Measurements from ENCODE around the gene AHRR.
"Not testable (repeated sequence)": the region's sequence is repeated elsewhere in the genome, so short reads cannot be mapped to it uniquely, and the experiment has no call there.

AHRR gene

GRCh38 chr5:399296-400281, 78.1 kb downstream of the AHRR start:
- TF ChIP-seq, protein P1, sequence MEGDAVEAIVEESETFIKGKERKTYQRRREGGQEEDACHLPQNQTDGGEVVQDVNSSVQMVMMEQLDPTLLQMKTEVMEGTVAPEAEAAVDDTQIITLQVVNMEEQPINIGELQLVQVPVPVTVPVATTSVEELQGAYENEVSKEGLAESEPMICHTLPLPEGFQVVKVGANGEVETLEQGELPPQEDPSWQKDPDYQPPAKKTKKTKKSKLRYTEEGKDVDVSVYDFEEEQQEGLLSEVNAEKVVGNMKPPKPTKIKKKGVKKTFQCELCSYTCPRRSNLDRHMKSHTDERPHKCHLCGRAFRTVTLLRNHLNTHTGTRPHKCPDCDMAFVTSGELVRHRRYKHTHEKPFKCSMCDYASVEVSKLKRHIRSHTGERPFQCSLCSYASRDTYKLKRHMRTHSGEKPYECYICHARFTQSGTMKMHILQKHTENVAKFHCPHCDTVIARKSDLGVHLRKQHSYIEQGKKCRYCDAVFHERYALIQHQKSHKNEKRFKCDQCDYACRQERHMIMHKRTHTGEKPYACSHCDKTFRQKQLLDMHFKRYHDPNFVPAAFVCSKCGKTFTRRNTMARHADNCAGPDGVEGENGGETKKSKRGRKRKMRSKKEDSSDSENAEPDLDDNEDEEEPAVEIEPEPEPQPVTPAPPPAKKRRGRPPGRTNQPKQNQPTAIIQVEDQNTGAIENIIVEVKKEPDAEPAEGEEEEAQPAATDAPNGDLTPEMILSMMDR (IDR thresholded peaks at IDR 0.05; ENCODE audit: insufficient read depth, missing control alignments) = no peak
- FAIRE-seq (no peak), DNase-seq (ENCODE audit: insufficient read length, low spot score) (peak; percentile 13)

DNA sequence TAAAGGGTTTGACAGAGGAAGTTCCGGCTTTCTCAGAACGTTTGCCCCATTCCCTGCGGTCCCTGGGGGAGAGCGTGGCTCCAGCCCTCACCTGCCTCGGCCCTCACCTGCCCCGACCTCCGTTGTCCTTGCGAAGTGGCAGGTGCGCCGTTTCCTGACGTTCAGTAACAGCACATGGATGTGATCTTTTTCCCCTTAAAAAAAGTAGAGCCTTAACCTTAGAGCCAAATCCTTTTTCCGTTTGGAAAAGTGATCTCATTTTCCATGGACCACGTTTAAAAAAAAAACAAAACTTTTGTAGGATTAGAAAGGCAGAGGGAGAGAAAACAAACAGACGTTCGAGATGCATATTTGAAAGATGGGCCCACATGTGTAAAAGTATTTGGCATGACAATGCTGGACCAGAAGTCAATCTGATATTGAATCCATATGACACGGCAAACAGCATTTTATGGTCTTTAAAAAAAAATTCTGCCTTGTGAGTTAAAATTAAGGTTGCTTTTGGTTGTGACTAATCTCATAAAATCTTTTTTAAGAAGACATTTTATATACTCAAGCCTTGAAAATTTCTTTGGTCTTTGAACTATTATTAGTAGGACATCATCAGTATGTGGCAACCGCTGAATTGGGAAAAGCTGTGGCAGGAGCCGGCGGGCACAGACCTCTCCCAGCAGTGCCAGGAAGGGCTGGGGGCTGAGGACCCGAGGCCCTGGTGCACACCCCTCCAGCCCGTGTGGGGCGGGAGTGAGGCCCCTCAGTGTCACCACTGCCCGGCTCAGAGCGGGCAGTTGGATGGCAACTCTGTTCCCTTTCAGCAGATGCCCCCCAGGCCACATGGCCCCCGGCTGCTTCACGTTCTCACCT, 79.0 kb downstream of the AHRR start:
- no peak for FAIRE-seq
- TF ChIP-seq, protein P1 (IDR thresholded peaks at IDR 0.05; ENCODE audit: insufficient read depth, missing control alignments) = no peak
- DNase-seq (ENCODE audit: insufficient read length, low spot score) = no peak

DNA sequence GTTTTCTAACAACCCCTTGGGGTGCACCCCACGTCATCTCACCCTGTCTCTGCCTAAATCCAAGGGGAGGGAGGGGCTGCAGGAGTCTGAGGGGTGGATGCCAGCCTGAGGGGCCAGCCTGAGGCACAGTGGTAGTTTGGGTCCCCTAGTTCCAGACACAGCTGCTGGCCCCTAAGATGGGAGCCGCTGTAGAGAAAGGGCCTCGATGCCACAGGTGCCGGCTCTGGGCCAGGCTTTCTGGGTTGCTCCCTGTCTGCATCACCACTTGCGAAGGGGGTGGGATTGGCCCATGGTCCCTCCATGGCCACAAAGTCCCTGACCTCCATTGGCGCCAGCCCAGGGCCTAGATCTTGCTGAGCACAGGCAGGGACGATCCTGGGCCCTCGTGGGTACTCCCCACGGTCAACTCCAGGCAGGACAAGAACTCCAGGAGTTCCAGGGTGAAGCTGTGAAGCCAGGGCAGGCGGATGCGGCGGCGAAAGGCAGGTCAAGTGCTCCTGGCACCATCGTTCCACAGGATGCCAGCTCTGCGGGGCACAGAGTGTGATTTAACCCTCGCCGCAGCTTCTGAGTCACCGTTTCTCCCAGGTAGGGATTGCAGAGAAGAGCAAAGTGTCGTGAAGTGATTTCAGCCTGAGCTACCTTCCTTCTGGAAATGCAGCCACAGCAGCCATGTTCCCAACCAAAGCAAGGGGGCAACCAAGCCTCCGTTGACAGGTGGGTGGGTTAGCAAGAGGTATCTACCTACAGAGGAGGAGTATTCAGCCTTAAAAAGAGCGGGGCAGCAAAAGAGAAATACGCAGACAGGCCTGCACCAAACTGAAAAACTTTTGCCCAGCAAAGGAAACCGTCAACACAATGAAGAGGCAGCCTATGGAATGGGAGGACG, 79.9 kb downstream of the AHRR start:
- DNase-seq (ENCODE audit: insufficient read length, low spot score) (no peak), FAIRE-seq (no peak)
- TF ChIP-seq, protein P1 (IDR thresholded peaks at IDR 0.05; ENCODE audit: insufficient read depth, missing control alignments) = no peak

DNA sequence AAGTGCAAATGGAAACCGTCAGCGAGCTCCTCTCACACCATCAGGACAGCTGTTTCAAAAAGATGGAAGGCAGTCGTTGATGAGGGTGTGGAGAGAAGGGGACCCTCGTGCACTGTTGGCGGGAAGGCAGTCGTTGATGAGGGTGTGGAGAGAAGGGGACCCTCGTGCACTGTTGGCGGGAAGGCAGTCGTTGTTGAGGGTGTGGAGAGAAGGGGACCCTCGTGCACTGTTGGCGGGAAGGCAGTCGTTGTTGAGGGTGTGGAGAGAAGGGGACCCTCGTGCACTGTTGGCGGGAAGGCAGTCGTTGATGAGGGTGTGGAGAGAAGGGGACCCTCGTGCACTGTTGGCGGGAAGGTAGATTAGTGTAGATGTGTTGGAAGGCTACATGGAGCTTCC, 80.7 kb downstream of the AHRR start:
- not testable (repeated sequence) for DNase-seq (ENCODE audit: insufficient read length, low spot score); FAIRE-seq

DNA sequence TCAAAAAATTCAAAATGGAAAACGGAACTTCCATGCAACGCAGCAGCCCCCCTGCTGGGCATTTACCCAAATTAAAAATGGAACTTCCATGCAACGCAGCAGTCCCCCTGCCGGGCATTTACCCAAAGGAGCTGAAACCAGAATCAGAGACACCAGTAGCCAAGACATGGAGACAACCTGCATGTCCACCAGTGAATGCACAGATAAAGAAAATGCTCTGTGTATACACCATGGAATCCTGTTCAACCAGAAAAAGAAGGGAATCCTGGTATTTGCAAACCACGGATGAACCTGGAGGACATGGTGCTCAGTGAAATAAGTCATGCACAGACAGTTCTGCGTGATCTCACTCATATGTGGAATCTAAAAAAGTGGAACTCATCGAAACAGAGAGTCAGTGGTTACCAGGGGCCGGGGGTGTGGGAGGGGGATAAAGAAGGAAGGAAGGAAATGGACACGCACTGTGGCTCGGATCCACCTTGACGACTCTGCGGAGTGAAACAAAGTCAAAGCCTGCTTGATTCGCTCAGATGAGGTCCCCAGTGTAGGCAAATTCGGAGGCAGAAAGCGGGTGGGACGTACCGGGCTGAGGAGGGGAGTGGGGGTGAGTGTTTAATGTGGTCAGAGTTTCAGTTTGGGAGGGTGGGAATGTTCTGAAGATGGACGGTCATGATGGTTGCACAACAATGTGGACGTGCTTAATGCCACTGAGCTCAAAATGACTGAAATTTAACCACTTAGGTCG, 81.3 kb downstream of the AHRR start:
- FAIRE-seq = no peak
- TF ChIP-seq, protein P1 (IDR thresholded peaks at IDR 0.05; ENCODE audit: insufficient read depth, missing control alignments) = no peak
- DNase-seq (ENCODE audit: insufficient read length, low spot score) = no peak

- DNase-seq (ENCODE audit: insufficient read length, low spot score) (no peak), FAIRE-seq (no peak)
- TF ChIP-seq, protein P1 (IDR thresholded peaks at IDR 0.05; ENCODE audit: insufficient read depth, missing control alignments) = no peak
Observed at GRCh38 chr5:403995-404394, 82.5 kb downstream of the AHRR start.
